ENCODE data around the gene BATF2.

- TF ChIP-seq CTCF (IDR thresholded peaks at IDR 0.05; ENCODE audit: low read length) (no peak), EZH2 (optimal IDR thresholded peaks at IDR 0.05; ENCODE audit: low read depth, low read length) (no peak), EZH2phosphoT487 (IDR thresholded peaks at IDR 0.05; ENCODE audit: low read length) (no peak)
These were observed 24.7 kb upstream of the BATF2 start for GRCh38 chr11:65021509-65021908.

All from MM.1S (cell line).